Keratinocyte (primary cell): ENCODE measurements around the gene ZER1. TPM values are rescaled to one million over a fixed set of nuclear protein-coding genes. Genes with fewer than 3 reads are reported as not detected.

Experiments used
- DNase-seq: peaks from one replicate; pipeline ENCODE4 v3.0.0-alpha.2; 2011; ENCODE audit warnings: low read depth, missing footprints, low spot score
- FAIRE-seq: peaks from 2 replicates; lab custom pipeline; 2011; peaks lifted over from hg19 to GRCh38; lab: Jason Lieb, UNC
- H2AFZ ChIP-seq: 2 replicates; pipeline ENCODE4 v1.6.0; 2012; ENCODE audit warnings: low read length, control low read depth, inconsistent platforms; ENCODE audit not compliant: control insufficient read depth
- H3K27ac ChIP-seq: 2 replicates; pipeline ENCODE4 v1.5.1; 2011; ENCODE audit warnings: low read length; ENCODE audit not compliant: control insufficient read depth, insufficient read depth
- H3K27me3 ChIP-seq: 3 replicates; pipeline ENCODE4 v1.6.0; 2011; ENCODE audit warnings: low read length; ENCODE audit not compliant: control insufficient read depth, insufficient read depth; ENCODE audit errors: extremely low read depth
- H3K36me3 ChIP-seq, 2 experiments: 2 replicates in 1 of 2; 3 replicates in 1 of 2; pipeline ENCODE4 v1.5.1; 2011; ENCODE audit warnings: low read length in 2 of 2, mild to moderate bottlenecking in 1 of 2; ENCODE audit not compliant: control insufficient read depth in 2 of 2, insufficient read depth in 2 of 2; ENCODE audit errors: extremely low read depth in 1 of 2
- H3K4me1 ChIP-seq: 3 replicates; pipeline ENCODE4 v1.5.1; 2011; ENCODE audit warnings: low read length; ENCODE audit not compliant: control insufficient read depth, insufficient read depth; ENCODE audit errors: extremely low read depth
- H3K4me2 ChIP-seq: 3 replicates; pipeline ENCODE4 v1.6.0; 2011; ENCODE audit warnings: low read depth, low read length; ENCODE audit not compliant: control insufficient read depth, insufficient read depth; ENCODE audit errors: extremely low read depth
- H3K4me3 ChIP-seq, 3 experiments: fragments of 200-600 bp in 1 of 3; sonication (generic) in 1 of 3; 2 replicates in 2 of 3; 3 replicates in 1 of 3; pipeline ENCODE4 v1.5.1; 2011 to 2016; ENCODE audit warnings: low read length in 3 of 3, mild to moderate bottlenecking in 3 of 3, control low read depth in 2 of 3, inconsistent platforms in 1 of 3, low read depth in 1 of 3, mixed read lengths in 1 of 3, mixed run types in 1 of 3, moderate library complexity in 1 of 3; ENCODE audit not compliant: control insufficient read depth in 2 of 3, insufficient read depth in 2 of 3; ENCODE audit errors: extremely low read depth in 1 of 3
- H3K79me2 ChIP-seq: 2 replicates; pipeline ENCODE4 v1.6.0; 2012; ENCODE audit warnings: low read length; ENCODE audit not compliant: control insufficient read depth, insufficient read depth
- H3K9ac ChIP-seq: 3 replicates; pipeline ENCODE4 v1.6.0; 2011; ENCODE audit warnings: low read length; ENCODE audit not compliant: control insufficient read depth, insufficient read depth; ENCODE audit errors: extremely low read depth
- H3K9me1 ChIP-seq: 3 replicates; pipeline ENCODE4 v1.6.0; 2011; ENCODE audit warnings: low read length; ENCODE audit not compliant: control insufficient read depth, insufficient read depth; ENCODE audit errors: extremely low read depth
- H3K9me3 ChIP-seq: 2 replicates; pipeline ENCODE4 v1.5.1; 2012; ENCODE audit warnings: low read depth, low read length; ENCODE audit not compliant: control insufficient read depth
- H4K20me1 ChIP-seq: 3 replicates; pipeline ENCODE4 v1.6.0; 2011; ENCODE audit warnings: low read length; ENCODE audit not compliant: control insufficient read depth, insufficient read depth; ENCODE audit errors: extremely low read depth
- EZH2 ChIP-seq: IDR thresholded peaks from one replicate; pipeline ENCODE4 v1.6.1; 2012; ENCODE audit warnings: inconsistent platforms, mild to moderate bottlenecking, low read length, moderate library complexity
- dilution Hi-C: fragments of 300-500 bp; cut with MboI; formaldehyde crosslinking; loops from one replicate; pipeline ENCODE4 v1.7.0; 2020; ENCODE audit warnings: low sequenced_read_pairs; ENCODE audit not compliant: extremely low pct_ligation_motif_present
- polyA plus RNA-seq, 5 experiments: library from polyadenylated mRNA; depleted of rRNA in 3 of 5; stranded (reverse) in 3 of 5; stranded (forward) in 1 of 5; unstranded in 1 of 5; fragments of >200 nt; gene quantifications; 1 replicate in 1 of 5; 2 replicates in 3 of 5; 3 replicates in 1 of 5; pipeline versions ENCODE4 v1.2.1 to v1.2.3, GENCODE V29; 2011 to 2012; ENCODE audit warnings: missing spikeins in 2 of 5, low read depth in 1 of 5, low replicate concordance in 1 of 5
- TF ChIP-seq, protein P1 (sequence below), 3 experiments: IDR thresholded peaks in 1 of 3; conservative IDR thresholded peaks in 1 of 3; optimal IDR thresholded peaks in 1 of 3; 2 replicates in 2 of 3; 3 replicates in 1 of 3; pipeline versions ENCODE3 to v1.5.1; 2011; ENCODE audit warnings: low read length in 3 of 3, mild to moderate bottlenecking in 3 of 3, moderate library complexity in 2 of 3, control low read depth in 1 of 3, inconsistent platforms in 1 of 3; ENCODE audit not compliant: insufficient read depth in 2 of 3; ENCODE audit errors: extremely low read depth in 1 of 3

Gene ZER1
- polyA plus RNA-seq, 1 donor (not counting 4 experiments of a cell fraction or from before 2014, with no cell fraction given), result 14.9 TPM

DNA sequence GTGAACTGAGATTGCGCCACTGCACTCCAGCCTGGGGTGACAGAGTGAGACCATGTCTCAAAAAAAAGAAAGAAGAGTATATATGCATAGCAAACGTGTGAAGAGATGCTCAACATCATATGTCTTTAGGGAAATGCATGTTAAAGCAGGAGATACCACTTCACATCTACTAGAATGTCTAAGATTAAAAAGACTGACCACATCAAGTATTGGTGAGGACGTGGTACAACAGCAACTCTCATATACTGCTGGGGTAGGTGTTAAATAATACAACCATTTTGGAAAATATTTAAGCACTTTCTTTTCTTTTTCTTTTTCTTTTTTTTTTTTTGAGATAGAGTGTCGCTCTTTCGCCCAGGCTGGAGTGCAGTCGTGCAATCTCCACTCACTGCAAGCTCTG lies 13.7 kb upstream of the ZER1 start:
- Histone ChIP-seq H3K4me3 (no peak overlapping the region), H3K36me3 (peaks cover 0 to 1% of the 10 kb centered on the region in 2 experiments), H3K9me1 (no peaks in the 10 kb centered on the region), H3K9me3 (no peaks in the 10 kb centered on the region), H3K4me1 (peaks cover 10% of the 10 kb centered on the region), H3K79me2 (peaks cover 10% of the 10 kb centered on the region), H3K9ac (no peak overlapping the region), H3K27me3 (no peaks in the 10 kb centered on the region), H3K27ac (no peak overlapping the region), H3K4me2 (no peak overlapping the region), H2AFZ (no peak overlapping the region), H4K20me1 (no peaks in the 10 kb centered on the region)
- no peak for FAIRE-seq
- TF ChIP-seq, protein P1, sequence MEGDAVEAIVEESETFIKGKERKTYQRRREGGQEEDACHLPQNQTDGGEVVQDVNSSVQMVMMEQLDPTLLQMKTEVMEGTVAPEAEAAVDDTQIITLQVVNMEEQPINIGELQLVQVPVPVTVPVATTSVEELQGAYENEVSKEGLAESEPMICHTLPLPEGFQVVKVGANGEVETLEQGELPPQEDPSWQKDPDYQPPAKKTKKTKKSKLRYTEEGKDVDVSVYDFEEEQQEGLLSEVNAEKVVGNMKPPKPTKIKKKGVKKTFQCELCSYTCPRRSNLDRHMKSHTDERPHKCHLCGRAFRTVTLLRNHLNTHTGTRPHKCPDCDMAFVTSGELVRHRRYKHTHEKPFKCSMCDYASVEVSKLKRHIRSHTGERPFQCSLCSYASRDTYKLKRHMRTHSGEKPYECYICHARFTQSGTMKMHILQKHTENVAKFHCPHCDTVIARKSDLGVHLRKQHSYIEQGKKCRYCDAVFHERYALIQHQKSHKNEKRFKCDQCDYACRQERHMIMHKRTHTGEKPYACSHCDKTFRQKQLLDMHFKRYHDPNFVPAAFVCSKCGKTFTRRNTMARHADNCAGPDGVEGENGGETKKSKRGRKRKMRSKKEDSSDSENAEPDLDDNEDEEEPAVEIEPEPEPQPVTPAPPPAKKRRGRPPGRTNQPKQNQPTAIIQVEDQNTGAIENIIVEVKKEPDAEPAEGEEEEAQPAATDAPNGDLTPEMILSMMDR (optimal IDR thresholded peaks at IDR 0.05 in 1 of 3, IDR thresholded peaks at IDR 0.05 in 1 of 3, conservative IDR thresholded peaks at IDR 0.05 in 1 of 3; ENCODE audit: extremely low read depth in 1 of 3, insufficient read depth in 2 of 3, low read length in 3 of 3), result no peak
- TF ChIP-seq EZH2, result no peak
- DNase-seq, result no peak
- dilution Hi-C loops, result no loop called here

DNA sequence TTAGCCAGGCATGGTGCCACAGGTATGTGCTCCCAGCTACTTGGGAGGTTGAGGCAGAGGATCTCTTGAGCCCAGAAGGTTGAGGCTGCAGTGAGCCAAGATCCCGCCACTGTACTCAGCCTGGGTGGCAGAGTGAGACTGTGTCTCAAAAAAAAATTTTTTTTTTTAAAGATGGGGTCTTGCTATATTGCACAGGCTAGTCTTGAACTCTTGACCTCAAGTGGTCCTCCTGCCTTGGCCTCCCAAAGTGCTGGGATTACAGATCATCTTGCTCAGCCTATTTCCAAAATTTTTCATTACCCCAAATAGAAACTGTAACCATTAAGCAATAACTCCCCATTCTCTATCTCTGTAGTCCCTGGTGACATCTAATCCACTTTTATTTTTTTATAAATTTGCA lies 10.9 kb upstream of the ZER1 start:
- no peaks in the 10 kb centered on the region for H4K20me1 ChIP-seq
- no peak overlapping the region for H3K4me2 ChIP-seq
- no peaks in the 10 kb centered on the region for H3K36me3 ChIP-seq
- DNase-seq (no peak), FAIRE-seq (no peak)
- H3K4me1 ChIP-seq, result peaks cover 3% of the 10 kb centered on the region
- H3K9me1 ChIP-seq, result no peaks in the 10 kb centered on the region
- H2AFZ ChIP-seq, result no peak overlapping the region
- peaks cover 6% of the 10 kb centered on the region for H3K79me2 ChIP-seq
- no peaks in the 10 kb centered on the region for H3K9me3 ChIP-seq
- dilution Hi-C loops, result no loop called here
- H3K27me3 ChIP-seq, result no peaks in the 10 kb centered on the region
- H3K9ac ChIP-seq, result no peak overlapping the region
- no peak overlapping the region for H3K4me3 ChIP-seq
- TF ChIP-seq EZH2, result no peak
- TF ChIP-seq, protein P1 (optimal IDR thresholded peaks at IDR 0.05 in 1 of 3, IDR thresholded peaks at IDR 0.05 in 1 of 3, conservative IDR thresholded peaks at IDR 0.05 in 1 of 3; ENCODE audit: extremely low read depth in 1 of 3, insufficient read depth in 2 of 3, low read length in 3 of 3), result no peak
- no peak overlapping the region for H3K27ac ChIP-seq
